ENCODE data around the gene ABLIM3. TPM values are rescaled to one million over a fixed set of nuclear protein-coding genes. Genes with fewer than 3 reads are reported as not detected.

Gene ABLIM3
- total RNA-seq, 1 experiment from 2014 or later: not detected

DNA sequence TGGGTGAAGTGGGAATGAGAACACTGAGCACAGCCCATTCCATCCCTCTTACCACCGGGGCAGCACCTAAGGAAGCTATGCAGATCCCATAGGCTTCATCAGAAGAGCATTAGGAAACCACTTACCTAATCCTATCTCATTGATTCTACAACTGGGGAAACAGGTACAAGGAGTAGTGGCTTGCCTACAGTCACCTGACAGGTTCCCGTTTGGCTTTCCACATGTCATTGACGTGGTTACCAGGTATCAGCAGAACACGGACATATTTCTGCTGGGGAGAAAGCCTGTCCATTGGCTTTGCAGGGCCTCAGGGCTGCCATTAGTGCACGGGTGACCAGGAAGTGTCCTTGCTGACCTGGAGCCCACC is 141.7 kb downstream of the ABLIM3 start:
- peaks cover 15% of the 10 kb centered on the region for H3K27me3 Mint-ChIP-seq (ENCODE audit: insufficient read depth, unreplicated experiment)
- TF ChIP-seq, protein P1, sequence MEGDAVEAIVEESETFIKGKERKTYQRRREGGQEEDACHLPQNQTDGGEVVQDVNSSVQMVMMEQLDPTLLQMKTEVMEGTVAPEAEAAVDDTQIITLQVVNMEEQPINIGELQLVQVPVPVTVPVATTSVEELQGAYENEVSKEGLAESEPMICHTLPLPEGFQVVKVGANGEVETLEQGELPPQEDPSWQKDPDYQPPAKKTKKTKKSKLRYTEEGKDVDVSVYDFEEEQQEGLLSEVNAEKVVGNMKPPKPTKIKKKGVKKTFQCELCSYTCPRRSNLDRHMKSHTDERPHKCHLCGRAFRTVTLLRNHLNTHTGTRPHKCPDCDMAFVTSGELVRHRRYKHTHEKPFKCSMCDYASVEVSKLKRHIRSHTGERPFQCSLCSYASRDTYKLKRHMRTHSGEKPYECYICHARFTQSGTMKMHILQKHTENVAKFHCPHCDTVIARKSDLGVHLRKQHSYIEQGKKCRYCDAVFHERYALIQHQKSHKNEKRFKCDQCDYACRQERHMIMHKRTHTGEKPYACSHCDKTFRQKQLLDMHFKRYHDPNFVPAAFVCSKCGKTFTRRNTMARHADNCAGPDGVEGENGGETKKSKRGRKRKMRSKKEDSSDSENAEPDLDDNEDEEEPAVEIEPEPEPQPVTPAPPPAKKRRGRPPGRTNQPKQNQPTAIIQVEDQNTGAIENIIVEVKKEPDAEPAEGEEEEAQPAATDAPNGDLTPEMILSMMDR (IDR thresholded peaks at IDR 0.05; ENCODE audit: insufficient read depth in 1 of 2, low read depth in 1 of 2, low read length in 1 of 2, severe bottlenecking in 1 of 2, unreplicated experiment in 1 of 2): no peak
- peaks cover 6% of the 10 kb centered on the region for H3K4me1 Mint-ChIP-seq (ENCODE audit: low read depth, unreplicated experiment)
- Histone ChIP-seq H3K4me3 (ENCODE audit: low read depth, low read length) (no peak overlapping the region), H3K9me3 (no peaks in the 10 kb centered on the region), H3K27me3 (replicated peaks; ENCODE audit: control insufficient read depth, insufficient read depth, low read length) (no peaks in the 10 kb centered on the region), H3K4me1 (peaks cover 9% of the 10 kb centered on the region; the same call in 1 of the 2 replicates), H3K36me3 (ENCODE audit: control insufficient read depth, insufficient read depth, low read length) (no peaks in the 10 kb centered on the region)
- H3K4me3 Mint-ChIP-seq (ENCODE audit: unreplicated experiment): no peak overlapping the region
- BruUV-seq (replicated peaks): no TSS peak
- intact Hi-C loops (cut with micrococcal nuclease; ENCODE audit: unreplicated experiment): no loop called here
- ChIA-PET CTCF (no interaction called here), POLR2A (no interaction called here)
- DNase-seq: no peak
- H3K27ac Mint-ChIP-seq (ENCODE audit: unreplicated experiment): no peak overlapping the region
- H3K9me3 Mint-ChIP-seq (ENCODE audit: unreplicated experiment): no peaks in the 10 kb centered on the region
- H3K36me3 Mint-ChIP-seq (ENCODE audit: insufficient read depth, unreplicated experiment): no peaks in the 10 kb centered on the region

DNA sequence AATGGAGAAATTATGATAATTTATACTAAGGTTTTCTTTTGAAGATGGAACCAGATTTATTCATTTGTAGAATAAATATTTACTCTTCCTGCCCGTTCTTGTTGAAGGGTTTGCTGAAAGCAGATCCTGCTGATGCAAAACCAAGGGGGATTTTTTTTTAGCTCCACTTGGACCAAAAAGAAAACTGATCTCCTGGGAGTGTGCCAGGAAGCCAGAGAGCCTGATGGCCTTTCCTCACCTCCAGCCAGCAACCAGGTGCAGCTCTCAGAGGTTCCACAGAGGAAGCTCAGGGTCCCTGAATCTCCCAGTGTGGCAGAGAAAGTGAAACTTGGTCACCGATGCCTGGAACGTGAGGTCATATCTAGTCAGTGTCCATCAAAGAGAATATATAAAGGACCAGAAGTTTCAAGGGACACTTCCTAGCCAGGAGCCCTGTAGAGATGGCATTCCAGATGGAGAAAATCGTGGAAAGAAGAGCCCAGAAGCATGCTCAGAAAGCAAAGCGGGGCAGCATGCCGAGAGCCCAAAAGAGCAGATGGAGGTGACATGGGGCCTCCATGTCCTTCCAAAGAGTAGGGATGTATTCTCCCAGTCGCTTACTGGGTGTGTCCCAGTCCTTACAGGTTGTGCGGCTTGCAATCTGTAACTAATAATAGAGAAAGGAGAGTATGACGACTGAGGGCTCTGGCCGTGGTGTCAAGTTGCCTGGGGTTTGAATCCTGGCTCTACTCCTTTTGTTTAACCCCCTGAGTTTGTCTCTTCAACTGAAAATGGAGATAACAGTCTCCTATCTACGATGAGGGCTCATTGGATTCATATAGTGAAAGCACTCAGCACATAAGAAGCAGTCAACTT is 142.6 kb downstream of the ABLIM3 start:
- peaks cover 8% of the 10 kb centered on the region for H3K27me3 Mint-ChIP-seq (ENCODE audit: insufficient read depth, unreplicated experiment)
- Histone ChIP-seq H3K4me3 (ENCODE audit: low read depth, low read length) (no peak overlapping the region), H3K9me3 (no peaks in the 10 kb centered on the region), H3K4me1 (peaks cover 9% of the 10 kb centered on the region; the same call in 1 of the 2 replicates), H3K27me3 (replicated peaks; ENCODE audit: control insufficient read depth, insufficient read depth, low read length) (no peaks in the 10 kb centered on the region), H3K36me3 (ENCODE audit: control insufficient read depth, insufficient read depth, low read length) (no peaks in the 10 kb centered on the region)
- H3K9me3 Mint-ChIP-seq (ENCODE audit: unreplicated experiment): no peaks in the 10 kb centered on the region
- ChIA-PET POLR2A (no interaction called here), CTCF (interaction anchor here (0.6 kb wide), 1 partner anchor 60 kb away, joined by 3 read pairs; no protein-coding TSS in a partner anchor)
- no peak overlapping the region for H3K27ac Mint-ChIP-seq (ENCODE audit: unreplicated experiment)
- TF ChIP-seq, protein P1 (IDR thresholded peaks at IDR 0.05; ENCODE audit: insufficient read depth in 1 of 2, low read depth in 1 of 2, low read length in 1 of 2, severe bottlenecking in 1 of 2, unreplicated experiment in 1 of 2): no peak
- H3K4me3 Mint-ChIP-seq (ENCODE audit: unreplicated experiment): no peak overlapping the region
- no peak for DNase-seq
- no TSS peak for BruUV-seq (replicated peaks)
- H3K36me3 Mint-ChIP-seq (ENCODE audit: insufficient read depth, unreplicated experiment): no peaks in the 10 kb centered on the region
- H3K4me1 Mint-ChIP-seq (ENCODE audit: low read depth, unreplicated experiment): peaks cover 6% of the 10 kb centered on the region
- intact Hi-C loops (cut with micrococcal nuclease; ENCODE audit: unreplicated experiment): no loop called here

DNA sequence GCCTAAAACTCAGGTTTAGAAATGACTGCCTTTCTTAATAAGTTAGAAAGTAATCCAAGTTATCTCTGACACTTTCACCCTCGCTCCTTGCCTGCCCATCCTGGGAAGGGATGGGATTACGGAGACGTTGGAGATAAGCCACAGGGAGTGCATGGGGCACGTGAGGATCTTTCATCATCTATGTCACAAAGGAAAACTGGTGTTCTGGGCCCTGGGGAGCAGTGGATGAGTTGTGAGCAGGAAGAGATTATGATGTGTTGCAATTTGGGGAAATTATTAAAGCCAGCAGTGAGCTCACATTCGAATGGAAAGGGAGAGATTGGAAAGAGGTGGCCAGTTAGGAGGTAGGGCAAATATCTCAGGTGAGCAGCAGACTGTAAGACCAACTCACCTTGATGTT is 143.2 kb downstream of the ABLIM3 start:
- Histone ChIP-seq H3K4me1 (peaks cover 9% of the 10 kb centered on the region; the same call in 1 of the 2 replicates), H3K36me3 (ENCODE audit: control insufficient read depth, insufficient read depth, low read length) (no peaks in the 10 kb centered on the region), H3K9me3 (no peaks in the 10 kb centered on the region), H3K4me3 (ENCODE audit: low read depth, low read length) (no peak overlapping the region), H3K27me3 (replicated peaks; ENCODE audit: control insufficient read depth, insufficient read depth, low read length) (no peaks in the 10 kb centered on the region)
- no peaks in the 10 kb centered on the region for H3K36me3 Mint-ChIP-seq (ENCODE audit: insufficient read depth, unreplicated experiment)
- CTCF ChIA-PET: interaction anchor here (0.6 kb wide), 1 partner anchor 61 kb away, joined by 3 read pairs; no protein-coding TSS in a partner anchor
- POLR2A ChIA-PET: no interaction called here
- TF ChIP-seq, protein P1 (IDR thresholded peaks at IDR 0.05; ENCODE audit: insufficient read depth in 1 of 2, low read depth in 1 of 2, low read length in 1 of 2, severe bottlenecking in 1 of 2, unreplicated experiment in 1 of 2): no peak
- intact Hi-C loops (cut with micrococcal nuclease; ENCODE audit: unreplicated experiment): no loop called here
- no peak overlapping the region for H3K4me3 Mint-ChIP-seq (ENCODE audit: unreplicated experiment)
- no TSS peak for BruUV-seq (replicated peaks)
- H3K9me3 Mint-ChIP-seq (ENCODE audit: unreplicated experiment): no peaks in the 10 kb centered on the region
- DNase-seq: no peak
- H3K27me3 Mint-ChIP-seq (ENCODE audit: insufficient read depth, unreplicated experiment): peaks cover 14% of the 10 kb centered on the region
- peaks cover 6% of the 10 kb centered on the region for H3K4me1 Mint-ChIP-seq (ENCODE audit: low read depth, unreplicated experiment)
- H3K27ac Mint-ChIP-seq (ENCODE audit: unreplicated experiment): no peak overlapping the region

Data from Caco-2 (cell line).